ENCODE results near the gene TBX21.

Gene TBX21

GRCh38 chr17:47776330-47777197, 43.5 kb downstream of the TBX21 start:
- DNase-seq: peak; percentile 21 to 34

DNA sequence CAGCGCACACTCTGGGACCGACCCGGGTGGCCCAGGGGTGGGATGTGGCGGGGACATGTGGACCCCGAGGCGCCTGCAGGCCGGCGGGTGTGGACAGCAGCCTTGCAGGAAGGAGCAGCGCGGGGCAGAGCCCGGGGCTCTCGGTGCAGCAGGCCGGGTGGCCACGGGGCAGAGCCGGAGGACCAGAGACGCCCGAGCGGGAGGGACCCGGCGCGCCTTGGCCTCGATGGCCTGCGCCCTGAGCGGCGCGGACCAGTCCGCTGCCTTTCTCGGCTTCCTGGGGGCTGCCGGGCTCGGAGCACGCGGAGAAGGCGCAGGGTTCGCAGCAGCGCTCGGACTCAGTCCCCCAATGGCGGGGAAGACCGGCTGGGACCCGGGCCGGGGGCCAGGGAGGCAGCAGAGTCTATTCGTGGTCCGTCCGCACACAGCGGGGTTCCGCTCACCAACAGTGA, 45.2 kb downstream of the TBX21 start:
- DNase-seq: no peak

GRCh38 chr17:47781397-47781796, 48.4 kb downstream of the TBX21 start:
- DNase-seq: no peak

DNA sequence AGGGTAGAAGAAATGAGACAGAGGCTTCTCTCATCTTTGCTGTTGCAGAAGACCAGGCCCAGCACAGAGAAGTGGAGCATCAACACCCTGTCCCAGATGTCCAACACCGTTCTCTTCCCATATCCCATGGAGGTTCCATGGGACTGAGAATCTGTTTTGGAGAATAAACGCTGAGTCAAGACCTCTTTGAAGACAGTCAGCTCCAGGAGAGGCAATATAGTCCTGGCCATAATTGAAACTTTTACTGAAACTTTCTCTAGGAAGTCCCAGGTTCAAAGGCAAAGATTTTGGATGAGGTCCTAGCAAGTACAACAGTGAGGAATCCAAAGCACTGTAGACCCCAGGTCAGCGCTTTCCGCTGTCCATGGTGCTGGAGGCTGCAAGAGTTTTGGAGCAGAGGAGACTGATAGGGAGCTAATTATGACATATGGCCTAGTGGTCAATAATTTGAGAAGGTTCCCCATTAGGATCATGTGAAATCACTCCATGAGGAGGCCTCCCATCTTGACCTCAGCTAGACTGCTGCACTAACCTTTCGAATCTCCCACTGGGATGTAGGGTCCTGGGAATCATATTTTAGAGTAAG, 52.6 kb downstream of the TBX21 start:
- DNase-seq: peak; percentile 17 to 29

DNA sequence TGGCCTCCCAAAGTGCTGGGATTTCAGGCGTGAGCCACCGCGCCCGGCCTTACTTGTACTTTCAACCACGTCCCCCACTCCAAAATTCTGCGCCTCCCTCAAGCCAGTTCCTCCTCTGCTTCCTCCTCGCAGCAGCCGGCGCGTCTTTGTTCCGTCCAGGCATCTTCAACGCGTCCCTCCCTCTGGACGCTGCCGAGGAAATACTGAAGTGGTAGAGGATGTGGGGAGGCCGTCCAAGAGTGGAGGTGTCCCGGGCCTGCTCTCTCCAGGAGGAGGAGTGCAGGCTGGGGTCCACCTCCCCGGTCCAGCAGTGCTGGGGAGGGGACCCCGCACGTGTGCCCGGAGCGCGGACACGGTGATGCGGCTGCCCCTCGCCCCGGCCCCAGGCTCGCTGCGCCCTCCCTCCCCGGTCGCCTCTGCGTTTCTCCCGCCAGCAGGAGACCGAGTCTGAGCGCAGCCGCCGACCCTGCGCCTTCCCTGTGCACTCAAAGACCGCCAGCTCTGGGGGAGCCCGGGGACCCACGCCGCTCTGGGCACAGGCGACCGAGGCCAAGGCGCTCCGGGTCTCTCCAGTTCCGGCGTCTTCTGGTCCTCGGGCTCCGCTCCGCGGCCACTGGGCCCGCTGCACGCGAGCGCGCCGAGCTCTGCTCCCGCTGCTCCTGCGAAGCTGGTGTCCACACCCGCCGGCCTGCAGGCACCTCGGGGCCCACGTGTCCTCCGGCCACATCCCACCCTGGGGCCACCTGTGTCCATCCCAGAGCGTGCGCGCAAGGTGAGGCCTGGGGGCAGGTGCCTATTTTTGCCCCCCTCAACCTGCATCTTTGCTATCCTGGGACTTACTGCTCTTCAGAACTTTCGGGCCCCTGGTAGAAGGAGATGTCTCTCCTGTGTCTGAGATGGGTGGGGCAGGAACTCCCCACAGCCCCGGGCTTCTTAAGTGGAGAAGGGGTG, 56.9 kb downstream of the TBX21 start:
- DNase-seq: peak; percentile 65 to 72

DNA sequence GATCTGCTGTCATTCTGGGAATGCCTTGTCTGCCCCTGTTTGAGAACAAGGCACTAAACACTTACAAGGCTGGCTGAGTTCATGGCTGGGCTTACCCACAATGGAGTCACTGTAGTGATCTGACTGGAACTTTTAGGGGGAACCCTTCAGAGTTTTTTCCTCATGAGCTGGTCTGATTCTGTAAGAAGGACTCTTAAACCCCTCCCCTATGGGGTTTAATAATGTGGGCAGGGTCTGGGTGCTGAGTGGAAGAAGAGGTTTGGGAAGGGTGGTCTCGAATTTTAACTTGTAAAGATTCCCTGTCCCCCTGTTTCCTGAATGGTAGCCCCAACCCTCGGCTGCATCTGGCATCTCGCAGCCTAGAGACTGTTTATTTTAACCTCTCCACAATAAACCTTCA, 58.0 kb downstream of the TBX21 start:
- DNase-seq: no peak

DNA sequence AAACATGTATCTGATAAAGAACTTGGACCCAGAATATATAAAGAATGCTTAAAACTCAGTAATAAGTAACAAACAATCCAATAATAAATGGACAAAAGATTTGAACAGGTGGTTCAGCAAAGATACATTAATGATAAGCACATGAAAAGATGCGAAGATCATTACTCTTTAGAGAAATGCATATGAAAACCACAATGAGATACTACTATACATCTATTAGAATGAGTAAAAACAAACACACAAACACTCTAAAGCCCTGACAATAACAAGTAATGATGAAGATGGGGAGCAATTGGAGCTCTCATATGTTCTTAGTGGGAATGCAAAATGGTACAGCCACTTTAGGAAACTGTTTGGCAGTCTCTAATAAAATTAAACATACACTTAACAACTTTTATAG, 59.4 kb downstream of the TBX21 start:
- DNase-seq: no peak

DNA sequence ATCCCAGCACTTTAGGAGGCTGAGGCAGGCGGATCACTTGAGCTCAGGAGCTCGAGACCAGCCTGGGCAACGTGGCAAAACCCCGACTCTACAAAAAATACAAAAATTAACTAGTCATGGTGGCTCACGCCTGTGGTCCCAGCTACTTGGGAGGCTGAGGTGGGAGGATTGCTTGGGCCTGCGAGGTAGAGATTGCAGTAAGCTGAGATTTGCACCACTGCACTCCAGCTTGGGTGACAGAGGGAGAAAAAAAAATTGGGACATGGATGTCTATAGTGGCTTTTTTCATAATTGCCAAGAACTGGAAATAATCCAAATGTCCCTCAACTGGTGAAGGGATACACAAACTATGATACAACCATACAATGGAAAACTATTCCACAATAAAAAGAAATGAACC, 59.9 kb downstream of the TBX21 start:
- DNase-seq: no peak
